ENCODE results near the gene EFCC1. TPM values are rescaled to one million over a fixed set of nuclear protein-coding genes. Genes with fewer than 3 reads are reported as not detected.

Gene EFCC1
- polyA plus RNA-seq, 1 donor, result 1.2 TPM

GRCh38 chr3:128994581-128995546 is 6.2 kb upstream of the EFCC1 start:
- no peak for DNase-seq

GRCh38 chr3:128995737-128996136 is 5.4 kb upstream of the EFCC1 start:
- DNase-seq, result no peak

GRCh38 chr3:128996200-128996599 is 4.9 kb upstream of the EFCC1 start:
- no peak for DNase-seq

- DNase-seq, result no peak
Measured at GRCh38 chr3:128996726-128997125, 4.4 kb upstream of the EFCC1 start.

GRCh38 chr3:128997486-128998133 is 3.5 kb upstream of the EFCC1 start:
- DNase-seq, result no peak

GRCh38 chr3:128998561-128998960 is 2.5 kb upstream of the EFCC1 start:
- DNase-seq, result no peak

- no peak for DNase-seq
Measured at GRCh38 chr3:128999102-128999501, 2.0 kb upstream of the EFCC1 start.

- no peak for DNase-seq
Measured at GRCh38 chr3:129000742-129001100, 383 bp upstream of the EFCC1 start.

GRCh38 chr3:129001806-129002572 is 885 bp downstream of the EFCC1 start:
- DNase-seq, result no peak

GRCh38 chr3:129002573-129003569 is 1.8 kb downstream of the EFCC1 start:
- DNase-seq, result no peak

GRCh38 chr3:129003578-129004112 is 2.5 kb downstream of the EFCC1 start:
- no peak for DNase-seq

GRCh38 chr3:129004639-129005295 is 3.7 kb downstream of the EFCC1 start:
- DNase-seq, result no peak

GRCh38 chr3:129005526-129006303 is 4.6 kb downstream of the EFCC1 start:
- no peak for DNase-seq

GRCh38 chr3:129006864-129007263 is 5.8 kb downstream of the EFCC1 start:
- DNase-seq, result no peak

GRCh38 chr3:129007792-129008191 is 6.7 kb downstream of the EFCC1 start:
- DNase-seq, result no peak

- no peak for DNase-seq
Measured at GRCh38 chr3:129009266-129009665, 8.2 kb downstream of the EFCC1 start.

- DNase-seq, result no peak
Measured at GRCh38 chr3:129010310-129010956, 9.3 kb downstream of the EFCC1 start.

- DNase-seq, result no peak
Measured at GRCh38 chr3:129013491-129013891, 12.4 kb downstream of the EFCC1 start.

GRCh38 chr3:129014148-129014547 is 13.0 kb downstream of the EFCC1 start:
- no peak for DNase-seq
